Stimulated activated CD4-positive, alpha-beta T cell treated with anti-CD3 and anti-CD28 coated beads, Interleukin-15, amount 100 ng/mL, for 24 hours (primary cell): ENCODE results near the gene RPTOR.
A peak's percentile ranks its signal among the peaks of the same experiment; 100 is the strongest.

Source experiments
- DNase-seq: peaks from one replicate; pipeline ENCODE4 v3.0.0-alpha.2; 2020

RPTOR gene

GRCh38 chr17:80647746-80648145 is 103.1 kb downstream of the RPTOR start:
- peak; percentile 40 for DNase-seq

GRCh38 chr17:80649200-80649644 is 104.6 kb downstream of the RPTOR start:
- DNase-seq: no peak

GRCh38 chr17:80649672-80650330 is 105.2 kb downstream of the RPTOR start:
- DNase-seq: peak; percentile 92

- DNase-seq: no peak
Observed at GRCh38 chr17:80650331-80650672, 105.7 kb downstream of the RPTOR start.

GRCh38 chr17:80650751-80651518 is 106.3 kb downstream of the RPTOR start:
- no peak for DNase-seq

GRCh38 chr17:80652756-80653330 is 108.2 kb downstream of the RPTOR start:
- DNase-seq: no peak

- DNase-seq: no peak
Observed at GRCh38 chr17:80653856-80654255, 109.2 kb downstream of the RPTOR start.

GRCh38 chr17:80655608-80656007 is 111.0 kb downstream of the RPTOR start:
- no peak for DNase-seq

GRCh38 chr17:80656590-80656989 is 112.0 kb downstream of the RPTOR start:
- DNase-seq: peak; percentile 22

- DNase-seq: no peak
Observed at GRCh38 chr17:80657561-80657960, 112.9 kb downstream of the RPTOR start.

- DNase-seq: no peak
Observed at GRCh38 chr17:80658821-80659220, 114.2 kb downstream of the RPTOR start.

- DNase-seq: no peak
Observed at GRCh38 chr17:80659651-80660050, 115.0 kb downstream of the RPTOR start.

GRCh38 chr17:80660527-80661198 is 116.0 kb downstream of the RPTOR start:
- DNase-seq: no peak

GRCh38 chr17:80662557-80662956 is 117.9 kb downstream of the RPTOR start:
- DNase-seq: no peak

- DNase-seq: peak; percentile 62
Observed at GRCh38 chr17:80663781-80664206, 119.2 kb downstream of the RPTOR start.

- DNase-seq: no peak
Observed at GRCh38 chr17:80664217-80664790, 119.7 kb downstream of the RPTOR start.

GRCh38 chr17:80665792-80666191 is 121.2 kb downstream of the RPTOR start:
- no peak for DNase-seq

GRCh38 chr17:80666867-80667266 is 122.2 kb downstream of the RPTOR start:
- no peak for DNase-seq

- DNase-seq: no peak
Observed at GRCh38 chr17:80667462-80668277, 123.0 kb downstream of the RPTOR start.

GRCh38 chr17:80668375-80669148 is 123.9 kb downstream of the RPTOR start:
- DNase-seq: no peak

GRCh38 chr17:80671039-80671824 is 126.6 kb downstream of the RPTOR start:
- DNase-seq: no peak
